Ovary (tissue), 9 donors: ENCODE results near the gene ARHGAP12. TPM values are rescaled to one million over a fixed set of nuclear protein-coding genes. Genes with fewer than 3 reads are reported as not detected.

Source experiments
- DNase-seq, 5 donors: peaks; one replicate each; pipeline ENCODE4 v3.0.0-alpha.2; 2019 to 2020
- H3K27ac ChIP-seq, 2 donors: fragments of 200-600 bp; one replicate each; pipeline versions ENCODE4 v1.5.1 to v1.8.0; 2019 to 2022
- H3K27me3 ChIP-seq: fragments of 200-600 bp; one replicate; pipeline ENCODE4 v1.8.0; 2022
- H3K36me3 ChIP-seq: fragments of 200-600 bp; sonication (generic); one replicate; pipeline ENCODE4 v1.5.1; 2019
- H3K4me1 ChIP-seq: one replicate; pipeline ENCODE4 v1.8.1; 2013; ENCODE audit warnings: mild to moderate bottlenecking, moderate library complexity; ENCODE audit not compliant: insufficient read depth
- H3K4me3 ChIP-seq: fragments of 200-600 bp; sonication (generic); one replicate; pipeline ENCODE4 v1.5.1; 2017
- H3K9me3 ChIP-seq, 2 donors: fragments of 200-600 bp in 1 of 2; sonication (generic) in 1 of 2; one replicate each; pipeline versions ENCODE4 v1.5.1 to v1.8.1; 2013 to 2019; ENCODE audit warnings: mild to moderate bottlenecking in 1 of 2, moderate library complexity in 1 of 2
- EP300 ChIP-seq: sonication (generic); formaldehyde crosslinking; IDR thresholded peaks from one replicate; pipeline ENCODE4 v1.6.1; 2017; ENCODE audit warnings: antibody characterized with exemption
- POLR2A ChIP-seq: fragments of 450-650 bp; IDR thresholded peaks from one replicate; pipeline ENCODE4 v1.6.1; 2017; ENCODE audit warnings: antibody characterized with exemption, mild to moderate bottlenecking, moderate library complexity
- WGBS, 3 donors: extraction: QIAGEN DNeasy Blood & Tissue Kit in 1 of 3; methylation state at CpG; one replicate each; pipeline versions ENCODE4 v1.1.5 to v1.1.7; 2013 to 2017; 5-methylcytosine and 5-hydroxymethylcytosine counted together
- intact Hi-C, 4 donors: fragments of 100-400 bp; cut with DNase I; formaldehyde crosslinking; loops; one replicate each; pipeline versions ENCODE4 v1.11.0 to v1.15.1; 2022 to 2023
- polyA plus RNA-seq, 2 donors: library from polyadenylated mRNA; stranded (reverse); fragments of 200-250 nt in 1 of 2; fragments of 350-450 nt in 1 of 2; fragmentation: Illumina TruSeq in 1 of 2; extraction: RNeasy Lipid Tissue Mini Kit (QIAGEN cat#74804) in 1 of 2; gene quantifications; one replicate each; pipeline ENCODE4 v1.2.3, GENCODE V29; 2013 to 2014
- total RNA-seq, 7 donors: library from RNA; depleted of rRNA in 2 of 7; stranded (reverse); fragments of >200 nt in 2 of 7; fragmentation: NEBNext Ultra II Directional in 3 of 7; extraction: Animal tissue kit (Norgen Biotek cat#: 25700) in 3 of 7; gene quantifications; one replicate each; pipeline versions ENCODE4 v1.1.0 to v1.2.4, GENCODE V29; 2016 to 2023
- TF ChIP-seq, protein P1 (sequence below), 3 donors: fragments of 450-650 bp in 2 of 3; fragments of 200-600 bp in 1 of 3; IDR thresholded peaks; one replicate each; pipeline versions ENCODE4 v1.5.1 to v1.8.0; 2016 to 2022; ENCODE audit warnings: antibody characterized with exemption in 3 of 3, mild to moderate bottlenecking in 1 of 3
- donor health status: DM: no; HTN: no; CAD: no; lungs with moderate emphysema.
- donor health status: DM: no; HTN: no; CAD: no.
- donor health status: Bipolar disorder and iron deficiency.
- donor health status: DM: yes; HTN: yes; CAD: no.
- donor health status: DM: no; HTN: no; CAD: no.
- donor health status: DM: yes; HTN: yes; CAD: no.

Gene ARHGAP12
- total and polyA plus RNA-seq, 9 donors, result 13.9 to 60.6 (median 32.0) TPM

GRCh38 chr10:31918671-31919409, 9.8 kb downstream of the ARHGAP12 start:
- 85 to 94% (median 93%) methylated on average over 2 of the region's 2 CpGs for WGBS, 3 donors
- no peak overlapping the region for H3K27ac ChIP-seq
- TF ChIP-seq, protein P1, sequence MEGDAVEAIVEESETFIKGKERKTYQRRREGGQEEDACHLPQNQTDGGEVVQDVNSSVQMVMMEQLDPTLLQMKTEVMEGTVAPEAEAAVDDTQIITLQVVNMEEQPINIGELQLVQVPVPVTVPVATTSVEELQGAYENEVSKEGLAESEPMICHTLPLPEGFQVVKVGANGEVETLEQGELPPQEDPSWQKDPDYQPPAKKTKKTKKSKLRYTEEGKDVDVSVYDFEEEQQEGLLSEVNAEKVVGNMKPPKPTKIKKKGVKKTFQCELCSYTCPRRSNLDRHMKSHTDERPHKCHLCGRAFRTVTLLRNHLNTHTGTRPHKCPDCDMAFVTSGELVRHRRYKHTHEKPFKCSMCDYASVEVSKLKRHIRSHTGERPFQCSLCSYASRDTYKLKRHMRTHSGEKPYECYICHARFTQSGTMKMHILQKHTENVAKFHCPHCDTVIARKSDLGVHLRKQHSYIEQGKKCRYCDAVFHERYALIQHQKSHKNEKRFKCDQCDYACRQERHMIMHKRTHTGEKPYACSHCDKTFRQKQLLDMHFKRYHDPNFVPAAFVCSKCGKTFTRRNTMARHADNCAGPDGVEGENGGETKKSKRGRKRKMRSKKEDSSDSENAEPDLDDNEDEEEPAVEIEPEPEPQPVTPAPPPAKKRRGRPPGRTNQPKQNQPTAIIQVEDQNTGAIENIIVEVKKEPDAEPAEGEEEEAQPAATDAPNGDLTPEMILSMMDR (IDR thresholded peaks at IDR 0.05), result no peak
- TF ChIP-seq EP300 (no peak), POLR2A (no peak)
- H3K27me3 ChIP-seq, result no peaks in the 10 kb centered on the region
- H3K4me1 ChIP-seq, result peaks cover 6% of the 10 kb centered on the region
- no peak overlapping the region for H3K4me3 ChIP-seq
- intact Hi-C loops, result no loop called here
- no peaks in the 10 kb centered on the region for H3K36me3 ChIP-seq
- H3K9me3 ChIP-seq, result no peaks in the 10 kb centered on the region
- no peak for DNase-seq

GRCh38 chr10:31914370-31914769, 14.3 kb downstream of the ARHGAP12 start:
- intact Hi-C loops, result no loop called here
- TF ChIP-seq, protein P1 (IDR thresholded peaks at IDR 0.05), result no peak
- TF ChIP-seq POLR2A, result no peak
- TF ChIP-seq EP300, result no peak
- DNase-seq, result no peak

DNA sequence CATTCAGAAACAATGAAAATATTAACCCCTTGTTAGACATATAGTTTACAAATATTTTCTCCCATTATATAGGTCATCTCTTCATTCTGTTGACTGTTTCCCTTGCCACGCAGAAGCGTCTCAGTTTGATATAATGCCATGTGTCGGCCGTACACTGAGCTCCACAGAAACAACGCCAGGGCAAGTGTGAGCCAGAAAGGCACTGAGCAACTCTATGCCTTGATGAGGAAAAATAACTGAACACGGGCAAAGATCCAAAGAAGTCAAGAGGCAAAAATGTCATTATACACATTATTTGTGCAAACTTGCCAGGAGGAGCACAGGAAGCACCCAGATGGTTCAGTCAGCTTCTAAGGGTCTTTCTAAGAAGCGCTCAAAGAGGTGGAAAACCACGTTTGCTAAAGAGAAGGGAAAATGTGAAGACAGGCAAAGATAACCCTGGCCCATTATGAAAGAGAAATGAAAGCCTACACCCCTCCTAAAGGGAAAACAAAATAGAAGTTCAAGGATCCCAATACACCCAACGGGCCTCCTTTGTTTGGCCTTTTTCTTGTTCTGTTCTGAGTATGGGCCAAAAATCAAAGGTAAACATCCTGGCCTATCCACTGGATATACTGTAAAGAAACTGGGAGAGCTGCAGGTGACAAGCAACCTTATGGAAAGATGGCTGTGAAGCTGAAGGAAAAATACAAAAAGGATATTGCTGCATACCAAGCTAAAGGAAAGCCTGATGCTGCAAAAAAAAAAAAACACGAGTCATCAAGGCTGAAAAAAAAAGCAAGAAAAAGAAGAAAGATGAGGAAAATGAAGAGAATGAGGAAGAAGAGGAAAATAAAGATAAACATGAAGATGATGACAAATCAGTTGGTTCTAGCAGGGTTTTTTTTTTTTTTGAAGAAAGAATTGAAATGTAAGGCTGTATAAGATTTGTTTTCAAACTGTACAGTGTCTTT, 15.5 kb downstream of the ARHGAP12 start:
- H3K27me3 ChIP-seq, result no peaks in the 10 kb centered on the region
- H3K4me3 ChIP-seq, result no peak overlapping the region
- no peak for TF ChIP-seq EP300
- no peak for TF ChIP-seq POLR2A
- TF ChIP-seq, protein P1 (IDR thresholded peaks at IDR 0.05), result no peak
- intact Hi-C loops, result no loop called here
- DNase-seq, result peak in 3 of 5 donors; percentile 32 to 43 (median 36)
- 12 to 19% (median 19%) methylated on average over 10 of the region's 10 CpGs for WGBS, 3 donors
- H3K27ac ChIP-seq, result peak overlapping the region in 1 of 2 donors; percentile 40
- peaks cover 10% of the 10 kb centered on the region for H3K4me1 ChIP-seq
- no peaks in the 10 kb centered on the region for H3K36me3 ChIP-seq
- no peaks in the 10 kb centered on the region for H3K9me3 ChIP-seq

More at GRCh38 chr10:31914370-31914769, 14.3 kb downstream of the ARHGAP12 start:
- H3K4me3 ChIP-seq, result no peak overlapping the region
- no peak overlapping the region for H3K27ac ChIP-seq
- no peaks in the 10 kb centered on the region for H3K36me3 ChIP-seq
- no peaks in the 10 kb centered on the region for H3K27me3 ChIP-seq
- H3K4me1 ChIP-seq, result peaks cover 10% of the 10 kb centered on the region
- WGBS, 3 donors, result 96 to 97% (median 96%) methylated on average over 2 of the region's 2 CpGs
- H3K9me3 ChIP-seq, result no peaks in the 10 kb centered on the region

DNA sequence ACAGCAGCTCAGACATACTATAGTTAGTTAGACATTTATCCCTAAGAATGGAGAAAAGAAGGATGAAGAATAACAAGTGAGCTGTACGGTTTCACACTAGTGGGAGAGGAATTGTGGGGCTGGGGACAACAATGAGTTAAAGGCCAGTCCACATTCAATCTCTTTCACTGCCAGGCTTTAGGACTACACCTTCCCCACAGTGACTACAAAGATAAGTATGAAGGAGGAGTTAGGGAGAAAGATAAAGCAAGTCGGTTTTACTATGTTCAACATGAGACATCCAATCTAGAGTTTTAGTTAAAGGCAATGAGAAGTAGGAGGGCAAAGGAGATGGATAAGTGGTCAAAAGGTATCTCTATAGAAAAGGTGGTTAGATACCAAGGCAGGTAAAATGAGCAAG, 16.3 kb downstream of the ARHGAP12 start:
- H3K27me3 ChIP-seq, result no peaks in the 10 kb centered on the region
- no peaks in the 10 kb centered on the region for H3K36me3 ChIP-seq
- intact Hi-C loops, result no loop called here
- peaks cover 10% of the 10 kb centered on the region for H3K4me1 ChIP-seq
- DNase-seq, result no peak
- H3K9me3 ChIP-seq, result no peaks in the 10 kb centered on the region
- H3K27ac ChIP-seq, result peak overlapping the region in 1 of 2 donors; percentile 40
- TF ChIP-seq, protein P1 (IDR thresholded peaks at IDR 0.05), result no peak
- TF ChIP-seq EP300 (no peak), POLR2A (no peak)
- H3K4me3 ChIP-seq, result no peak overlapping the region
- WGBS, 3 donors, result 22 to 33% (median 33%) methylated on average over 2 of the region's 2 CpGs
